NCI-H128 (cell line): Measurements from ENCODE around the gene ENPP7.

ENCODE experiments used
- DNase-seq: peaks from one replicate; lab custom pipeline; 2025; ENCODE audit not compliant: unreplicated experiment; lab: John Stamatoyannopoulos, UW

The ENPP7 gene

GRCh38 chr17:79702550-79703236 is 28.1 kb upstream of the ENPP7 start:
- no peak for DNase-seq

- DNase-seq: no peak
Observed at GRCh38 chr17:79704691-79705090, 26.1 kb upstream of the ENPP7 start.

DNA sequence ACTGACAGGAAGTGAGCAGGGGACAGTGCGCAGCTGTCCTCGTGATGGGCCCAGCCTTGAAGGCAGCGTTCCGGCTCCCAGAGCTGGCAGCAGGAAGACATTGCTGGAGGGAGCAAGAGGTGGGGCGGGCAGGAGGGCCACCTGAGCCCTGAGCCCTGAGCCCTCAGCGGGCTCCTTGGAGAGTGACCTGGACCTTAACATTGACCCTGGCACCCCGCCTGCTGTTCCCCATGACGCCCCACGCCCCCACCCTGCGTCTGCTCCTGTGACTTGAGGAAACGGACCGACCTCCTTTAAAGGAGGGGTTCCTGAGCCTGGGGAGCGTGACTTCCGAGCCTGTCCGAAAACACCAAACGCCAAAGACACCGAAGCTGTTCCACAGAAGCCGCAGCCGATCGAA is 25.1 kb upstream of the ENPP7 start:
- DNase-seq: no peak

GRCh38 chr17:79706931-79707850 is 23.6 kb upstream of the ENPP7 start:
- no peak for DNase-seq

GRCh38 chr17:79707931-79708891 is 22.5 kb upstream of the ENPP7 start:
- peak; percentile 20 for DNase-seq

- DNase-seq: no peak
Observed at GRCh38 chr17:79711715-79712305, 18.9 kb upstream of the ENPP7 start.

DNA sequence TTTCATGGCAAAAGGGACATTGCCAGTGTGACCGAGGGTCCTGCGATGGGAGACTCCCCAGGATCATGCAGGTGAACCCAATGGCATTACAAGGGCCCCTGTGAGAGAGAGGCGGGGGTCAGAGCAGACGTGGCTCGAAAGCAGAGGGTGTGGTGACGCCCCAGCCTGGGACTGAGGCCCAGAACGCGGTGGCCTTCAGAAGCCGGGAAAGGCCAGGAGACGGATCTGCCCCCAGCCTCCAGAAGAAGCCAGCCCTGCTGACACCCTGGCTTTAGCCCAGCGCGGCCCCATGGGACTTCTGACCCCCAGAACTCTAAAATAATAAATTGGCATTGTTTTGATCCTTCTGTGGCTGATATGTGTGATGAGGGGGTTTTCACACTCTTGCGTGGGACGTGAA is 17.4 kb upstream of the ENPP7 start:
- no peak for DNase-seq

DNA sequence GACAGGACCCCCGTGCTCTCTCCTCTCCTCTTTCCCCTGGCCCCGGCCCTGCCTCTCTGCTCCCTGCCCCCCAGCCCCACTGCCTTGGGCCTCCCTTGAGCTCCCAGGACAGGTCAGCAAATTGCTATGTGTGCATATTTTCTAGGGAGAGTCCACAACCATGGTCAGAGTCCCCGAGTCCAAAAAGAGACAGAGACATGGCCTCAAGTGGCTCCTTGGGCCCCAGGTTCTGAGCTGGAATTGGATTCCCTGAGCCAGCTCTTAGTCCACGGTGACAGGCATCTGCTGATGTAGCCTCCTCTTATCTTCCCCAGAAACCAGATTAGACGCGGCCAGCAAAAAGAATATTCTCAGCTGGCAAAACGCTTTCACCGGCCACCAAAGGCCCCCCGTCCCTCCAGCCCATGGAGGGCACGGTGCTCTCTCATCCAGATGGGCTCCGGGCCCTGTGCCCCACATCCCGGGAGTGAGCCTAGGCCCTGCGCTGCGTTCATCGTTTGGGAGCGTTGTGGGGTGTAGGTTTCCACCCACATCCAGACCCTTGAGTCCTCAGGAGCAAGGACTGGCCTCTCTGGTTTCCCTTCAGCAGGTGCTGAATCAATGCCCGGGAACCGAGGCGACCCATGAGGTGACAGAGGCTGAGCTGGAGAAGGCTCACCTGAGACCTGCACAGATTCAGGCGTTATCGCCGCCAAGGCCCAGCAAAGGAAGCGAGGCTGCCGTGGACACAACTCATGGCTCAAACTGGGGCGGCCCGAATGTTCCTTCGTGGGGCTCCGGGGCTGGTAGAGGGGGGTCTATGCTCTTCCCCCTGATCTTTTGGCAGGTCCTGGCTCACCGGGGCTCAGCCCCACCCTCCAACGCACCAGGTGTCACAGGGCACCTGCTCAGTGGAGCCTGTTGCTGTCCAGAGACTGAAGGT is 16.3 kb upstream of the ENPP7 start:
- no peak for DNase-seq

GRCh38 chr17:79715098-79715942 is 15.4 kb upstream of the ENPP7 start:
- no peak for DNase-seq

GRCh38 chr17:79715943-79716797 is 14.6 kb upstream of the ENPP7 start:
- DNase-seq: no peak

GRCh38 chr17:79720705-79721292 is 9.9 kb upstream of the ENPP7 start:
- no peak for DNase-seq

- no peak for DNase-seq
Observed at GRCh38 chr17:79721993-79722671, 8.6 kb upstream of the ENPP7 start.

GRCh38 chr17:79722787-79723186 is 8.0 kb upstream of the ENPP7 start:
- no peak for DNase-seq

- peak; percentile 43 for DNase-seq
Observed at GRCh38 chr17:79728169-79728907, 2.4 kb upstream of the ENPP7 start.

DNA sequence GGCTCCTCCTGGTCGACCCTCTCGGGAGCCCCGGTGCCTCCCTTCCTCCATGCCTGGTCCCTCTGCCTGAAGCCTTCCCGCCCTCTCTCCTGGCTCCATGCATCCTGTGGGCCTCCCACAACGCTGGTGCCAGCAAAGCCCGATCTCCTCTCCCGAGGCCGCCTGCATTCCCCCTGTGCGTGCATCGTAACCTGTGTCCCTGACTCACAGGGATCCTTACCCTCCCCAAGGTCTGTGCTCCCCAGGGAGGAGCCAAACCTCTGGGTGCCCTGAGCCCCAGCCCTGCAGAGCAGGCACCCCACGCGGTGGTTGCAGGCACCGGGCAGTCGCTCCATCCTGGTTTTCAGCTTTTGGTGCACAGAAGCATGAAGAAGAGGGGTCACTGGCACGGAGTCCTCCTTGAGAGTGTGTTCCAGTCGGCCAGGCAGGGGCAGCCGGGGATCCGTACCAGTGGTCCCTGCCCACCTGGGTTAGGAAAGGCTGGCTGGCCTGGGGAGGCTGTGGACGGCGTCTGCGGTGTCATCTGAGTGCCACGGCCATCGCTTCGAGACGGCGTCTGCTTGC is 1.8 kb upstream of the ENPP7 start:
- no peak for DNase-seq

- DNase-seq: no peak
Observed at GRCh38 chr17:79729761-79730160, 982 bp upstream of the ENPP7 start.
